Measurements from ENCODE around the gene CARS1. TPM values are rescaled to one million over a fixed set of nuclear protein-coding genes. Genes with fewer than 3 reads are reported as not detected.

The CARS1 gene
- polyA plus RNA-seq, 1 of the 3 experiments (the other 2 are of a cell fraction) = 52.1 TPM

GRCh38 chr11:3052109-3052479, 5.1 kb downstream of the CARS1 start:
- WGBS (ENCODE audit: low lambda C conversion rate) = 62% methylated on average over 14 of the region's 14 CpGs
- H3K4me2 ChIP-seq = no peak overlapping the region
- peak; percentile 72 for DNase-seq
- peaks cover 95% of the 10 kb centered on the region for H3K79me2 ChIP-seq (ENCODE audit: insufficient read depth)
- no peaks in the 10 kb centered on the region for H3K9me3 ChIP-seq
- peaks cover 11% of the 10 kb centered on the region for H3F3A ChIP-seq (replicated peaks; ENCODE audit: insufficient read depth)
- H3K4me3 ChIP-seq (ENCODE audit: low read depth in 2 of 2, low read length in 1 of 2) = no peak overlapping the region
- H3K9ac ChIP-seq = no peak overlapping the region
- peaks cover 76% of the 10 kb centered on the region for H4K20me1 ChIP-seq (ENCODE audit: insufficient read depth)
- TF ChIP-seq RCOR1 (IDR thresholded peaks at IDR 0.05; ENCODE audit: low read length) = no peak
- TF ChIP-seq NFIC (IDR thresholded peaks at IDR 0.05; ENCODE audit: borderline replicate concordance) = peak; percentile 34; the same call in 1 of the 2 replicates
- H3K9me2 ChIP-seq = no peaks in the 10 kb centered on the region
- CTCF ChIA-PET = interaction anchor here (1.4 to 23.7 kb wide), 3 partner anchors 15 to 37 kb away, joined by 3 to 403 read pairs (median 85); no protein-coding TSS in a partner anchor
- peaks cover 10 to 37% of the 10 kb centered on the region in 2 experiments for H3K36me3 ChIP-seq (replicated peaks in 1 of 2; ENCODE audit: control insufficient read depth in 1 of 2, insufficient read depth in 2 of 2, low read length in 1 of 2)
- no peaks in the 10 kb centered on the region for H3K27me3 ChIP-seq (ENCODE audit: insufficient read depth)
- POLR2A ChIA-PET = no interaction called here
- H2AFZ ChIP-seq (ENCODE audit: low read depth) = no peak overlapping the region
- peak overlapping the region in 1 of 2 experiments; percentile 39; a peak in 2 of 4 replicates for H3K27ac ChIP-seq (ENCODE audit: low read depth in 2 of 2, low read length in 1 of 2)
- peaks cover 27 to 63% of the 10 kb centered on the region in 2 experiments for H3K4me1 ChIP-seq (ENCODE audit: control insufficient read depth in 1 of 2, insufficient read depth in 2 of 2, low read depth in 1 of 2, low read length in 1 of 2)

GRCh38 chr11:3051196-3052108, 5.8 kb downstream of the CARS1 start:
- ChIA-PET POLR2A (no interaction called here), CTCF (interaction anchor here (0.7 to 23.7 kb wide), 4 partner anchors 14 to 460 kb away, joined by 3 to 403 read pairs (median 44); no protein-coding TSS in a partner anchor)
- Histone ChIP-seq H3K4me1 (ENCODE audit: control insufficient read depth in 1 of 2, insufficient read depth in 2 of 2, low read depth in 1 of 2, low read length in 1 of 2) (peaks cover 27 to 63% of the 10 kb centered on the region in 2 experiments), H3K27me3 (ENCODE audit: insufficient read depth) (no peaks in the 10 kb centered on the region), H2AFZ (ENCODE audit: low read depth) (no peak overlapping the region), H3K36me3 (replicated peaks in 1 of 2; ENCODE audit: control insufficient read depth in 1 of 2, insufficient read depth in 2 of 2, low read length in 1 of 2) (peaks cover 10 to 41% of the 10 kb centered on the region in 2 experiments), H3K79me2 (ENCODE audit: insufficient read depth) (peaks cover 95% of the 10 kb centered on the region), H3K9me2 (no peaks in the 10 kb centered on the region), H4K20me1 (ENCODE audit: insufficient read depth) (peaks cover 82% of the 10 kb centered on the region), H3K4me2 (no peak overlapping the region), H3K4me3 (ENCODE audit: low read depth in 2 of 2, low read length in 1 of 2) (no peak overlapping the region), H3K27ac (ENCODE audit: low read depth in 2 of 2, low read length in 1 of 2) (peak overlapping the region; percentile 39 to 79; a peak in 3 of 4 replicates), H3F3A (replicated peaks; ENCODE audit: insufficient read depth) (peaks cover 11% of the 10 kb centered on the region), H3K9ac (no peak overlapping the region), H3K9me3 (no peaks in the 10 kb centered on the region)
- TF ChIP-seq PBX3 (IDR thresholded peaks at IDR 0.05) (no peak), ELF1 (IDR thresholded peaks at IDR 0.05) (no peak), RXRA (IDR thresholded peaks at IDR 0.05; ENCODE audit: borderline replicate concordance, low read depth) (no peak), CTCF (IDR thresholded peaks at IDR 0.05) (peak; percentile 29; the same call in 1 of the 2 replicates), EP300 (IDR thresholded peaks at IDR 0.05; ENCODE audit: borderline replicate concordance in 1 of 2, low read depth in 1 of 2, low read length in 1 of 2) (no peak), GABPA (IDR thresholded peaks at IDR 0.05; ENCODE audit: low read depth) (no peak), TCF12 (IDR thresholded peaks at IDR 0.05) (no peak)
- WGBS (ENCODE audit: low lambda C conversion rate) = 86% methylated on average over 9 of the region's 13 CpGs
- DNase-seq = no peak
